Measurements from ENCODE around the gene HIF3A. TPM values are rescaled to one million over a fixed set of nuclear protein-coding genes. Genes with fewer than 3 reads are reported as not detected.

Gene HIF3A
- total RNA-seq, 2 donors from 2014 or later, result 41.6 to 71.9 TPM

GRCh38 chr19:46297700-46298478, 1.0 kb downstream of the HIF3A start:
- Histone ChIP-seq H3K4me1 (ENCODE audit: control insufficient read depth, insufficient read depth, low read length) (peaks cover 4% of the 10 kb centered on the region), H3K9ac (ENCODE audit: extremely low read depth, low read length, poor library complexity, severe bottlenecking) (peak overlapping the region; percentile 67), H3K4me3 (ENCODE audit: low read length) (peak overlapping the region; percentile 94), H3K27ac (ENCODE audit: low read depth, low read length) (no peak overlapping the region), H3K36me3 (ENCODE audit: control insufficient read depth, insufficient read depth, low read length) (no peaks in the 10 kb centered on the region), H3K27me3 (ENCODE audit: control insufficient read depth, insufficient read depth, low read length, poor library complexity, severe bottlenecking) (no peaks in the 10 kb centered on the region), H3K9me3 (ENCODE audit: control insufficient read depth, low read length) (no peaks in the 10 kb centered on the region)
- H3K4me3 Mint-ChIP-seq, result peak overlapping the region; percentile 75
- no peaks in the 10 kb centered on the region for H3K36me3 Mint-ChIP-seq (ENCODE audit: low read depth)
- 82 to 95% methylated on average over 6 to 18 of the region's 19 CpGs for WGBS, 2 experiments (ENCODE audit: insufficient coverage in 1 of 2, insufficient read length in 1 of 2)
- peak; percentile 58 for DNase-seq
- H3K27ac Mint-ChIP-seq, result no peak overlapping the region
- TF ChIP-seq CTCF (conservative IDR thresholded peaks at IDR 0.05), result peak; percentile 31
- H3K27me3 Mint-ChIP-seq (ENCODE audit: insufficient read depth), result peaks cover 17% of the 10 kb centered on the region
- H3K4me1 Mint-ChIP-seq, result peaks cover 4% of the 10 kb centered on the region
- no peaks in the 10 kb centered on the region for H3K9me3 Mint-ChIP-seq

- Histone ChIP-seq H3K27me3 (ENCODE audit: control insufficient read depth, insufficient read depth, low read length, poor library complexity, severe bottlenecking) (no peaks in the 10 kb centered on the region), H3K4me3 (ENCODE audit: low read length) (no peak overlapping the region), H3K9ac (ENCODE audit: extremely low read depth, low read length, poor library complexity, severe bottlenecking) (no peak overlapping the region), H3K4me1 (ENCODE audit: control insufficient read depth, insufficient read depth, low read length) (peaks cover 4% of the 10 kb centered on the region), H3K36me3 (ENCODE audit: control insufficient read depth, insufficient read depth, low read length) (no peaks in the 10 kb centered on the region), H3K9me3 (ENCODE audit: control insufficient read depth, low read length) (no peaks in the 10 kb centered on the region), H3K27ac (ENCODE audit: low read depth, low read length) (no peak overlapping the region)
- Mint-ChIP-seq H3K4me3 (no peak overlapping the region), H3K36me3 (ENCODE audit: low read depth) (no peaks in the 10 kb centered on the region), H3K27me3 (ENCODE audit: insufficient read depth) (peaks cover 17% of the 10 kb centered on the region), H3K27ac (no peak overlapping the region), H3K9me3 (no peaks in the 10 kb centered on the region), H3K4me1 (peaks cover 8% of the 10 kb centered on the region)
- WGBS, 2 experiments (ENCODE audit: insufficient coverage in 1 of 2, insufficient read length in 1 of 2), result 71 to 100% methylated on average over 2 to 7 of the region's 7 CpGs
- no peak for TF ChIP-seq CTCF (conservative IDR thresholded peaks at IDR 0.05)
- peak; percentile 52 for DNase-seq
Observed at GRCh38 chr19:46298479-46299003, 1.7 kb downstream of the HIF3A start.

- Histone ChIP-seq H3K4me3 (ENCODE audit: low read length) (no peak overlapping the region), H3K4me1 (ENCODE audit: control insufficient read depth, insufficient read depth, low read length) (peaks cover 4% of the 10 kb centered on the region), H3K9ac (ENCODE audit: extremely low read depth, low read length, poor library complexity, severe bottlenecking) (no peak overlapping the region), H3K27me3 (ENCODE audit: control insufficient read depth, insufficient read depth, low read length, poor library complexity, severe bottlenecking) (no peaks in the 10 kb centered on the region), H3K36me3 (ENCODE audit: control insufficient read depth, insufficient read depth, low read length) (no peaks in the 10 kb centered on the region), H3K9me3 (ENCODE audit: control insufficient read depth, low read length) (no peaks in the 10 kb centered on the region), H3K27ac (ENCODE audit: low read depth, low read length) (no peak overlapping the region)
- H3K27ac Mint-ChIP-seq, result no peak overlapping the region
- TF ChIP-seq CTCF (conservative IDR thresholded peaks at IDR 0.05), result no peak
- H3K9me3 Mint-ChIP-seq, result no peaks in the 10 kb centered on the region
- peaks cover 2% of the 10 kb centered on the region for H3K36me3 Mint-ChIP-seq (ENCODE audit: low read depth)
- no peak overlapping the region for H3K4me3 Mint-ChIP-seq
- DNase-seq, result peak; percentile 63
- peaks cover 17% of the 10 kb centered on the region for H3K27me3 Mint-ChIP-seq (ENCODE audit: insufficient read depth)
- H3K4me1 Mint-ChIP-seq, result peaks cover 10% of the 10 kb centered on the region
- WGBS, 2 experiments (ENCODE audit: insufficient coverage in 1 of 2, insufficient read length in 1 of 2), result 81% methylated on average over 6 to 11 of the region's 11 CpGs
Observed at GRCh38 chr19:46299004-46299509, 2.2 kb downstream of the HIF3A start.

Measured in endodermal cell (in vitro differentiated cells).